IPS-18a (cell line): ENCODE data around the gene CGNL1.

ENCODE experiments used
- H3K27ac ChIP-seq: one replicate; pipeline ENCODE4 v1.5.1; 2013; ENCODE audit warnings: low read length
- H3K27me3 ChIP-seq: one replicate; pipeline ENCODE4 v1.6.1; 2013; ENCODE audit warnings: mild to moderate bottlenecking, low read length; ENCODE audit not compliant: control insufficient read depth, insufficient read depth
- H3K36me3 ChIP-seq: one replicate; pipeline ENCODE4 v1.6.1; 2013; ENCODE audit warnings: low read depth, low read length; ENCODE audit not compliant: control insufficient read depth
- H3K4me1 ChIP-seq: one replicate; pipeline ENCODE4 v1.6.1; 2013; ENCODE audit warnings: low read depth, low read length; ENCODE audit not compliant: control insufficient read depth
- H3K4me3 ChIP-seq: one replicate; pipeline ENCODE4 v1.5.1; 2013; ENCODE audit warnings: low read length
- H3K9ac ChIP-seq: one replicate; pipeline ENCODE4 v1.6.1; 2013; ENCODE audit warnings: mild to moderate bottlenecking, low read length, moderate library complexity
- H3K9me3 ChIP-seq: one replicate; pipeline ENCODE4 v1.6.1; 2013; ENCODE audit warnings: low read depth, low read length; ENCODE audit not compliant: control insufficient read depth

Gene CGNL1

DNA sequence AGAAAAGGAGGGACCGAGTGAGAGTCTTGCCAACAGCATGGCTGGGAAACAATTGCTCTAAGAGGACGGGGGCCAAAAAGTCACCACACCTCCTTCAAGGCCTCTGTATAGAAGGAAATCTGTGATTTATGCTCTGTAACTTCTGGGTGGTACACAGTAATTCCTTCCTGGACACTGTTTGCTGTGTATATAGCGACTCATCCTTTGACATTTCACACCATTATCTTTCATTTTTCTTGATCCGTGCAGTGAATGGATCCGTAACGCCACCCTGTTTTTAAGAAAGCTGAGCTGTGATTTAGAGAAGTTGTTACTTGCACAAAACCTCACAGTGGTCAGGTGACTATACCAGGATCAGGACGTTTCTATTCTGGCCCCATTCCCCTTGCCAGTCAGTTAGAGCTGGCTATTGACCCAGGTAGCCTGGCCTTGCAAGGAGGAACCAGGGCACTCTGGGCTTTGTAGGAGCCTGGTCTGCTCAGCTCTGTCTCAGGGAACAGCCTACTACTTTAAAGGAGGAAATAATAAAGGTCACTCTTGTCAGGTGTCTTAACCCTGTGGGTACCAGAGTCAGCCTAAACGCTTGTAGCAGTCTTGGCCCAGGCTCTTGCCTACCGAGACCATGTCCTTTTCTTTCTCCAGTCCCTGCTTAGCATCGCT, 128.9 kb downstream of the CGNL1 start:
- H3K9me3 ChIP-seq = no peaks in the 10 kb centered on the region
- peaks cover 29% of the 10 kb centered on the region for H3K4me1 ChIP-seq
- no peak overlapping the region for H3K27ac ChIP-seq
- no peaks in the 10 kb centered on the region for H3K36me3 ChIP-seq
- H3K9ac ChIP-seq = no peak overlapping the region
- no peak overlapping the region for H3K4me3 ChIP-seq
- no peaks in the 10 kb centered on the region for H3K27me3 ChIP-seq

- no peaks in the 10 kb centered on the region for H3K36me3 ChIP-seq
- no peak overlapping the region for H3K4me3 ChIP-seq
- peaks cover 29% of the 10 kb centered on the region for H3K4me1 ChIP-seq
- no peak overlapping the region for H3K9ac ChIP-seq
- no peaks in the 10 kb centered on the region for H3K27me3 ChIP-seq
- no peaks in the 10 kb centered on the region for H3K9me3 ChIP-seq
- no peak overlapping the region for H3K27ac ChIP-seq
Observed at GRCh38 chr15:57505949-57506391, 129.7 kb downstream of the CGNL1 start.

DNA sequence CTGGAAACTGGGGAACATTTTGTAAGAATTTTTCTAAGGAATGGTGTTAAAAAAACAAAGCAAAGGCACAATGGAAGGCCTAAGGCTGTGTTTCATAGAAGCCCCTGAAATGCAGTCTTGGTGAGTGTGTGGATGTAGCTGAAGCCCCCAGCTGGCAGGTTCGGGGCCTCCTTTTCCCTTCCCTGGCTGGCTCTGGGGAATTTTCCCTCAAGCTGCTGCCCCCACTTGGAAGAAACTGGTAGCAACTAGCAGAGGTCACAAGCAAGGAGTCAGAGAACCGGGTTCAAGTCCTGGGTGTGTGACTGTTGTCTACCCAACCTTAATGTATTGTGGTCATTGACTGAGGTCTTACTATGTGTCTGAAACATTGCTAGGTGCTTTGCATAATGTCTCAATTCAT, 130.1 kb downstream of the CGNL1 start:
- H3K9ac ChIP-seq = no peak overlapping the region
- H3K27ac ChIP-seq = no peak overlapping the region
- H3K27me3 ChIP-seq = no peaks in the 10 kb centered on the region
- no peak overlapping the region for H3K4me3 ChIP-seq
- no peaks in the 10 kb centered on the region for H3K36me3 ChIP-seq
- peaks cover 29% of the 10 kb centered on the region for H3K4me1 ChIP-seq
- no peaks in the 10 kb centered on the region for H3K9me3 ChIP-seq

- peaks cover 27% of the 10 kb centered on the region for H3K4me1 ChIP-seq
- H3K27me3 ChIP-seq = no peaks in the 10 kb centered on the region
- H3K4me3 ChIP-seq = no peak overlapping the region
- no peak overlapping the region for H3K27ac ChIP-seq
- H3K9ac ChIP-seq = no peak overlapping the region
- no peaks in the 10 kb centered on the region for H3K9me3 ChIP-seq
- no peaks in the 10 kb centered on the region for H3K36me3 ChIP-seq
Observed at GRCh38 chr15:57507111-57507510, 130.8 kb downstream of the CGNL1 start.

GRCh38 chr15:57509126-57509525, 132.8 kb downstream of the CGNL1 start:
- Histone ChIP-seq H3K27ac (no peak overlapping the region), H3K36me3 (no peaks in the 10 kb centered on the region), H3K4me1 (peaks cover 21% of the 10 kb centered on the region), H3K9me3 (no peaks in the 10 kb centered on the region), H3K9ac (no peak overlapping the region), H3K4me3 (no peak overlapping the region), H3K27me3 (no peaks in the 10 kb centered on the region)

- Histone ChIP-seq H3K4me1 (peaks cover 21% of the 10 kb centered on the region), H3K36me3 (no peaks in the 10 kb centered on the region), H3K27ac (no peak overlapping the region), H3K27me3 (no peaks in the 10 kb centered on the region), H3K9me3 (no peaks in the 10 kb centered on the region), H3K4me3 (no peak overlapping the region), H3K9ac (no peak overlapping the region)
Observed at GRCh38 chr15:57509965-57510364, 133.7 kb downstream of the CGNL1 start.

DNA sequence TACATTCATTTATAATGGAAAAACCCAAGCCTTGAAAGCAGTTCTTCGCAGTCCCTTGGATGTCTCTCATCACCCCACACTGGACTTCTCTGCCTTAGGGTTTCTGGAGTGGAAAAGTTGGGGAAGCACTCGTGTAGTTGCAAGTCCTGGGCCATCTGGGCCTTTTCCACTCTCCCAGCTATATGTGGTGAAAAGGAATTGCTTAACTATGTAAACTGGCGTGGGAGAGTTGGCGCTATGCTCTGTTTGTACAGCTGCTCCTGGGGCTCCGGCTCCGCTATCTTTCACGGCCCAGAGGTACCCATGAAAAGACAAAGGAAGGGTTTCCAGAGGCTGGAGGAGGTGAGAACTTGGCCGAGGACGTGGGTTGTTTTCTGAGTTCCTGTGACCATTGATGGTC, 134.3 kb downstream of the CGNL1 start:
- Histone ChIP-seq H3K9ac (no peak overlapping the region), H3K9me3 (no peaks in the 10 kb centered on the region), H3K4me1 (peaks cover 19% of the 10 kb centered on the region), H3K27me3 (no peaks in the 10 kb centered on the region), H3K36me3 (no peaks in the 10 kb centered on the region), H3K27ac (no peak overlapping the region), H3K4me3 (no peak overlapping the region)

- Histone ChIP-seq H3K27me3 (no peaks in the 10 kb centered on the region), H3K4me1 (no peaks in the 10 kb centered on the region), H3K9me3 (no peaks in the 10 kb centered on the region), H3K9ac (no peak overlapping the region), H3K36me3 (peaks cover 28% of the 10 kb centered on the region), H3K4me3 (no peak overlapping the region), H3K27ac (no peak overlapping the region)
Observed at GRCh38 chr15:57516327-57517029, 140.2 kb downstream of the CGNL1 start.

DNA sequence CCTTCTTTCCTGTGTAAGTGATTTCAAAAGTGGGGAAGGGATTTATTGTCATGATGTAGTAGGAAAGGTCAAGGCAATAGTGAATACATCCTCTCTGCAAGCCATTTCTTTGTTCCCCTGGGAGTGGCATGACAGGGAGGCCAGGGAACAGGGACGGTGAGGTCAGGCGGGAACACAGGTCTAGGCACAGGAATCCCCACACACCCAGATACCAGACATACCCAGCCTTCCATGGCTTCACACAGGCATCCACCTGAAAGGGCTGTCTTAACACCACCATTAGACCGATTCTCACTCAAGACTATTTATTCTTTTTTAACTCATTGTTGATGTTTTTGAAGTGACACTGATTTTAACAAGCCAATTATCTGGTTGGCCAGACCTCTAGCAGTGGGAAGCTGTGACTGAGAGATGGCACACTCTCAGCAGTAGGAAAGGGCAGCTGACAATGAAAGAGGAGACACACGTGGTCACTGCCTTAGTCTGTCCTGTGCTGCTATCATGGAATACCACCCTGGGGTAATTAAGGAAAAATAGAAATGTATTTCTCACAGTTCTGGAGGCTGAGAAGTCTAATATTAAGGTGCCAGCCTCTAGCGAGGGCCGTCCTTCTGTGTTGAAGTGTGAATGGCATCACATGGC, 140.8 kb downstream of the CGNL1 start:
- Histone ChIP-seq H3K36me3 (peaks cover 28% of the 10 kb centered on the region), H3K9me3 (no peaks in the 10 kb centered on the region)

DNA sequence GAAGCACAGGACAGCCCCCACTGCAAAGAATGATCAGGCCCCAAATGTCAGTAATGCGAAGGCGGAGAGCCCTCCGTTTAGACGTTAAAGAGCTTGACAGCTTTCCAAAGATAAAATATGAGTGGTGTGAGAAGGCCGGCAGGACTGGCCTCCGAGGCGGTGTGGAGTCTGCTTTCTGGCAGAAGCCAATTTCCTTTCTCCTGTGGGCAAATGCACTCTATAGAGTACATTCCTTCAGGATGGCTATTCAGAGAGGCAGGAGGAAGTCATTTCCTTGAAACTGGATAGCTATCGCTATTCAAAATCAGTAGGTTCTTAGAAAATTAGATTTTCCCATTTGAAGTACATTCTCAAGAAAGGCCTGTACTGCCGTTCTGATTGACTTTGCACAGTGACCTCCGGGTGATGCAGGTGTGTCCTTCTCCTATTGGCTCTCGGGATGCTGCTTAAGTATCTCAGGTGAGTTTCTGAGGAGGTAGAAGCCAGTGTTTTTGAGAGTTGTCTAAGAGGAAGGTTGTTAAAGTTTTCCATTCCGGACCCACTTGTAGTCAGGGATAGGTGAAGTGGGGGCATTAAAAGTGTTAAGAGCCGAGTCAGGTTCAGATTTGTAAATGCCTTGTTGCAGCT, 142.6 kb downstream of the CGNL1 start:
- H3K4me1 ChIP-seq = no peaks in the 10 kb centered on the region
- H3K27ac ChIP-seq = no peak overlapping the region
- no peak overlapping the region for H3K4me3 ChIP-seq
- H3K9ac ChIP-seq = no peak overlapping the region
- H3K27me3 ChIP-seq = no peaks in the 10 kb centered on the region
- H3K36me3 ChIP-seq = peaks cover 38% of the 10 kb centered on the region
- no peaks in the 10 kb centered on the region for H3K9me3 ChIP-seq

More for the DNA sequence above, 140.8 kb downstream of the CGNL1 start:
- Histone ChIP-seq H3K4me3 (no peak overlapping the region), H3K9ac (no peak overlapping the region), H3K27me3 (no peaks in the 10 kb centered on the region), H3K4me1 (no peaks in the 10 kb centered on the region), H3K27ac (no peak overlapping the region)

GRCh38 chr15:57519806-57520205, 143.5 kb downstream of the CGNL1 start:
- no peaks in the 10 kb centered on the region for H3K9me3 ChIP-seq
- no peak overlapping the region for H3K9ac ChIP-seq
- H3K36me3 ChIP-seq = peaks cover 47% of the 10 kb centered on the region
- no peaks in the 10 kb centered on the region for H3K4me1 ChIP-seq
- no peaks in the 10 kb centered on the region for H3K27me3 ChIP-seq
- no peak overlapping the region for H3K27ac ChIP-seq
- no peak overlapping the region for H3K4me3 ChIP-seq
